Activated CD4-positive, alpha-beta T cell treated with anti-CD3 and anti-CD28 coated beads for 4 hours (primary cell): ENCODE results near the gene DIAPH2.

Experiments
- DNase-seq, 2 donors: peaks; one replicate each; pipeline ENCODE4 v3.0.0-alpha.2; 2020

Gene DIAPH2

DNA sequence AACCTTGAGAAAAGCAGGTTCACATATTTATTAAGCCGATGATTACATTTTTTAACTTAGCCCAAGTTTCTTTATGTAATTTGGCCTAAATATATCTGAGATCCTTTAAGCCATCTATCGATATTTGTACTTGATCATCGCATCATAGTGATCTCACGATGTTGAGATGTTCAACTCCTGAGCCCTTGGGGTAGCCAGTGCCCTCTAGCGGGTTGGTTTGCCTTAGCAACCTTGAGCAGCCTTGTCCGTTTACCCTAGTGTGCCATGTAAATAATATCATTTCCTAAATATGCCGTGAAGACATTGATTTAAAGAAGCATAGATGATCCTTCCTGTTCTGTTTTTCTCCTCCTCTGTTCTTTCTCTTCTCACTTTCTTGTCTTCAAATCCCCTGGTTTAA, 631.3 kb downstream of the DIAPH2 start:
- DNase-seq, result no peak

DNA sequence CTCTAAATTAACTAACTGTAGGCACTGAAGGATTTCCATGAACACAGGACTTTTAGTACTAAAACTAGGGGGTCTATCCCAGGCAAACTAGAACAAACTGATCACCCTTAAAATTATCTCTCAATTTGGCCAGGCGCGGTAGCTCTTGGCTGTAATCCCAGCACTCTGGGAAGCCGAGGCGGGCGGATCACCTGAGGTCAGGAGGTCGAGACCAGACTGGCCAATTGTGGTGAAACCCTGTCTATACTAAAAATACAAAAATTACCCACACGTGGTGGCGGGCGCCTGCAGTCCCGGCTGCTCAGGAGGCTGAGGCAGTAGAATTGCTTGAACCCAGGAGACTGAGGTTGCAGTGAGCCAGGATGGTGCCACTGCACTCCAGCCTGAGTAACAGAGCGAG, 635.7 kb downstream of the DIAPH2 start:
- no peak for DNase-seq

DNA sequence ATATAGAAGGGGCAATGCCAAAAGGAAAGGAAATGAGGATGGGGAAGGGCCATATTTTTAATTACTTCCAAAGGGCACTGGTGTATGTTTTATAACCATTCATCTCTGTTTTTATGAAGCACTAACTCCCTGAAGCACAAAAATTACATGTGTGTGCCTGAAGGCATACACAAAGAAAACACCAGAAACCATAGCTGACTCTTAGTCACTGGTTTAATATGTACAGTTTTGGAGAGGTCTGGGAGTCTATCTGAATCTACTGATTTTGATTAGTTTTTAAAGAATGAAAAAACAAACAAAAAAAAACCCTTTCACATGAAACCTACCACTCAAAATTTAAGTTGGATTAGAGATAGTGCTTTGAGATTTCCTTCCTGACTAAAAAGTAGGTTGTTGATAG, 637.8 kb downstream of the DIAPH2 start:
- DNase-seq, result no peak

DNA sequence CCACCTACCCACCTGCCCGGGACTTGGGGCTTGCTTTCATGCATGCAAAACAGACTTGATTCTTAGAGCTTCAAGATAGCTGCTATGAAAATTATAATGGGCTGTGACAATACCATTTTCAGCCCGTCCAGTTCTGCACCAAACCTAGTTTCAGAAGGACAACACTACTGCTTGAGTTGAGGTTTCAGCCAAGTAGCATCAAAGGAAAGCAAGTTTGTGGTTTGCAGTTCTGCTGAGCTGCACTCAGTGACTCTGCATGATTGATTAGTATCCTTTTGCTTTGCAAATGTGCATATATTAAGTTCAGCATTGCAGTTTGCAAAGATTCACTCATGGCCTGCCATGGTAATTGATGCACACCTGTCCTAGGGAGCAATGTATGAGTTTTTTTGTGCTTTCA, 641.8 kb downstream of the DIAPH2 start:
- DNase-seq, result no peak

DNA sequence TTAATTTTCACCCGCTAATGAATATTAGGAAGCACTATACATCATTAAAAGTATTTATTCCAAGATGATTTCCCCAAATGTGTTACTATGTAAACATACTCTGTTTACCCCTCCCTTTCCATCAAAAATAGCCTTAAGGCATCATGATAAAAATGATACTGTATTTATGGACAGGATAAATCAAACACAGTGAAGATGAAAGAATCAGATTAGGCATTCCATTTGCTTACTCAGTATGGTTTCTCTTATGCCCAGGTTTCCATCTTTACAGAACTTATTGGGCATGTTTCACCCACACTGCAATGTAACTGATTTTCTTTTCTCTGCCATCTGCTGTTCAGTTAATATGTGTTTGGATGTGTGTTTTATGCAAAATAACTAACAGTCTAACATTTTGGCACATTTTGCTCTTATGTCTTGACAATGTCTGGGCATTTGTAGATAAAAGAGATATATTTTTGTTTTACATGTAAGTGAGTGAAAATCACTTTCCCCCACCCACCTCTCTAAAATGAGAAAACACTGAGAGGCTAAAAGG, 644.3 kb downstream of the DIAPH2 start:
- no peak for DNase-seq

DNA sequence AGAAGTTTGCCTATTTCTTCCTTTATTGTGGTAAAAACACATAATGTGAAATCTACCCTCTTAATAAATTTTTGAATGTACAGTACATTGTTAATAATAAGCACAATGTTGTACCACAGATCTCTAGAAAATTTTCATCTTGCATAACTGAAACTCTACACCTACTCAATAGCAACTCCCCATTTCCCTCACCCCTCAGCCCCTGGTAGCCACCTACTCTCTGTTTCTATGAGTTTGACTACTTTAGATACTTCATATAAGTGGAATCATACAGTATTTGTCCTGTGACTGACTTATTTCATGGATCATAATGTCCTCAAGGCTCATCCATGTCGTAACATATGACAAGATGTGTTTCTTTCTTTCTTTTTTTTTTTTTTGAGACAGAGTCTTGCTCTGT, 645.5 kb downstream of the DIAPH2 start:
- no peak for DNase-seq

DNA sequence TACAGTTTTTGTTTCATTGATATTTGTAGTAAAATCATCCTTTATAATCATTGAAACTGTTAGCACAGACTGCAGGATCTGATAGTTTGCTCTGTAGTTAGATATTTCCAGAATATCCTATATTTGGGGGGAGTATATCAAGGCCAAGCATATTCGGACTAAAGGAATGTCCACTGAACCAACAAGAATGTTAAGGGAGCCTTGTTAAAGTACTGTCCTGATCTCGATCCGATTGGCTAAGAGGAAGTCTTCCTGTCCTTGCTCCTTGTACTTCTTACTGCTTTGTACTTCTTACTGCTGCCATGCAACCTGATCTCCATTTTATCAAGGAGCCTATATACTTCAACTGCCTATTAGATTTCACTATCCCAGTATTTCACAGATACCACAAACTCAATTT, 648.3 kb downstream of the DIAPH2 start:
- DNase-seq, result no peak

DNA sequence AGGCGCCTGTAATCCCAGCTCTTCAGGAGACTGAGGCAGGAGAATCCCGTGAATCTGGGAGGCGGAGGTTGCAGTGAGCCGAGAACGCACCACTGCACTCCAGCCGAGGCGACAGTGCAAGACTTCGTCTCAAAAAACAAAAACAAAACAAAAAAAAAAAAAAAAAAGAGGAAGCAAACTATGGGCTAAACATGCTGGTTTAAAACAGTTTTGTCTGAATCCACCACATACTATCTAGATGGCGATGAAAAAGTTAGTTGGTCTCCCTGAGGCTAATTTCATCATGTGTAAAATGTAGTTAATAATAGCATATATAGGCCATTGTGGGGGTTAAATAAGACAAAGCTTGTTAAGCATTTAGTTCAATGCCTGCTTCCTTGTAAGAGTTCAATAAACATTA, 650.2 kb downstream of the DIAPH2 start:
- DNase-seq, result no peak

DNA sequence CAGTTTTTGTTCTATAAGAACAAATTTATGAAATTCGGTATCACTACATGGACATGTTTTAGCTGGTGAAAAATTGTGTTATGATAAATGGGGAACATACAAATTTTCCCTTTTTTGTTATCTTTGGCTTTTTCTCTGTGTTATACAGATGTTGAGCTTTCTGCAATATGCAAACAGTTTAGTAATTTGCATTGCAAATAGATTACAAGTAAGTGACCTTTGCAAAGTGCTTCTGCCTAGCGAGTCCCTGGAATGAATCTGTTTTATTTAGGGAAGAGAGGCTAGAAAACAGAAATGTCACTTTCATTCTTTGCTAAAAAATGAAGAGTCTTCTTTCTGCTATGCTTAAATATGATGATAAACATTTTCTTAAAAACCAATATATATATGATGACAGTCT, 660.1 kb downstream of the DIAPH2 start:
- DNase-seq, result no peak

DNA sequence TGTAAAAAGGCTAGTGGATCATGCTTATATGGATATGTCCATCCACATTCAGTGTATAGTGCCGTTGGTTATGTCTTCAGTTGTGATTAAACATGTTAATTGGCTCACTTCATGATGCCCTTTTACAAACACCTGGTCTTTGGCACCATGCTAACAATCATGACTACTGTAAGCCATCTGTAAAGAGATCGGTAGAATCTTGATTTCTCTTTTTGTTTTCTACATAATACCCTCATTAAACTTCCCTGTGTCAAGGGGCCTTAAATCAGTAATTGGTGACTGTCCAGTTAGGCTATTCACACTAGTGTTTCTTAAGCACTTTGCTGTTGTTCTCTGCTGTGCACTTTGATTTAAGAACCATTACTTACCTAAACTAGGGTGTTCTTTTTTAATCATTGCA, 674.3 kb downstream of the DIAPH2 start:
- DNase-seq, result no peak

DNA sequence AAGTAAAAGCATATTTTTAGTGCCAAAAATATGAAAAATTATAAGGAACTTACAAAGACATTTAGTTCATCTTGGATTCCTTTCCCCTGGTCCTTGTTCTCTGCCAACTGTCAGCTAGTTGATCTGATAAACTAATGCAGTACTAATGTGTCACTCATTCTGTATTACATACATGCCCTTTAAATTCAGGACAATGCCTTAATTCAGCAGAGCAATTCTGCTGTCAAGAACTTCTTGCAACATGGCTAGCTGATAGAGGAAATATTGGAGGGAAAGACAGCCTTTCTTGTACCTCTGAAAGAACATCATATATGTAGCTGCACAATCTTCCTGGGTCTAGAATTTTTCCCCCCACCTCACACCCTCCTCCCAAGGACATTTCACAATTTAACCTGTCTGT, 679.2 kb downstream of the DIAPH2 start:
- DNase-seq, result no peak

DNA sequence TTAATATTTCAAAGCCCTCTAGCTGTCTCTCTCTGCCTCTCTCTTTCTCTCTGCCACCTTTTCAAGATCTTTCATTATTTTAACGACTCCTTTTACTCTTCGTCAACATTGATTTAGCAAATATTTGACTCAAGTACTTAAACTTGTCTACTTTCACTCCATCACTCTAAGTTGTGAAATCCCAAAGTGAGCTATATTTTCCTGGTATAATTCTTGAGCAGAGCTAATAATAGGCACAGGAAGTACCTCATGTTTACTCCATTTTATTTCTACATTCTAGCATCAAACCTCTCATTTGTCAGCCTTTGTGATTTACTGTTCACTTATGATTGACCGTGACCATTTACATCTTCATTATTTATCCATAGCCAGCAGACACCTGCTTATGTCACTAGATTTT, 681.6 kb downstream of the DIAPH2 start:
- DNase-seq, result no peak

DNA sequence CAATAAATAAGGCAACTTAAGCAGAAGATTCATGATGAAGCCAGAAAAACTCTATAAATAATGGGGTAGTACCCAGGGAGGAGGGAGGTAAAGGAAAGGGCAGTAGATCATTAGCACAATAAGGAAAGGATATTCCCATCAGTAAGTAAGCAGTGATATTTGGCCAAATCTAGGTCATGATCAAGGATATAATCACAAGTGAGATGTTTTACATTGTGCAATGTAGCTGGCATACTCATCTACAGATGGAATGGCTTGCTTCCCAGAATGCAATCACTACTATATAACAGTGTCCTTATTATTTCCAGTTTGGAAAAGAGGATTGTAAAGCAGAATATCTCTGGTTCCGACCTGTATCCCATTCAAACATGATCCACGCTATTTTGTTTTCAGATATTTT, 682.5 kb downstream of the DIAPH2 start:
- DNase-seq, result no peak

DNA sequence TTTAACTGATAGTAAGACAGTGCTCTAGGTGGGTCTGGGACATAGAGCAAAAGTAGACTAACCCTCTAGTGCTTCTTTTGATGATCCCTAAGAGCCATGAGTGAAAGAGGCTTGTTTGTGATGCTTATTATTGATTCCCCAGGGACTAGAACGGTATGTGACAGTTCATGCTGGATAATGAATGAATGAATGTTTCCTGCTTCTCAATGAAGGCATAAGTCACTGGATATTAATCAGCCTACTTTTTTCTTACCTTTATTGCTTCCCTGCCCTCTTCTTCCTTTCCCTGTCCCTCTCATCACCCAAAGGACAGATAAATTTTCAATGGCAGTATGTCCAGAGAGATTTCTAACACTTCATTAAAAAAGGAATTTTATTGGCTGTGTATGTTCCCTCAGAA, 685.3 kb downstream of the DIAPH2 start:
- DNase-seq, result no peak

DNA sequence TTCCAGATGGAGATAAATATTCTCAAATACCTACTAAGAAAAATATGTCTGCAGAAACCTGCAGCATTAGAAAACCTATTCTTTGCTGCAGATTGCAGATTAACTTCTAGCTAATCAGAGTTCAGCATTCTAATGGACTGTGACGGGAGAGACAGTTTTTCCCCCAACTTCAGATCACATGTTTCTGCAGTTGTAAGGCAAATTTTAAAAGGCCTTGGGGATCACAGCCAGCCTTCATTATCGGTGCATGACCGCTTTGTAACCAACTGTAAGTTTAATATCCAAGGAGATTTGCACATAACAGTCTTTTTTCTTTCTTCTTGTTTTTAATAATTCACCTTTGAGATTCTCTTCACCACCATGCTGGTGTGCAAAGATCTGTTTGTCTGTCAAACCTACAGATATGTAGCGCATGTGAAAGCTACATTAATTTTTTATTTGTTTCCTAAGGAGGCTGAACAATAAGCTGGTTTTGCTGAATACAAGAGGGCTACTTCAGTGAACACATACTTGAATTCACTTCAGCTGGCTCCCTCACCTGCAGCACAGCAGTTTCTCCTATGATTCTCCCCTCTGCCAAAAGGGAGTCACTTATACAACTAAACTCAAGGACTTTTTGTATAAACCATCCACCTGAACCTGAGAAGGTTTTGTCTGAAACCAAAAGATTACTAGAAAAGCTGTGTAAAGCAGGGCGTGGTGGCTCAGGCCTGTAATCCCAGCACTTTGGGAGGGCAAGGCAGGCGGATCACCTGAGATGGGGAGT, 687.5 kb downstream of the DIAPH2 start:
- DNase-seq, result no peak

DNA sequence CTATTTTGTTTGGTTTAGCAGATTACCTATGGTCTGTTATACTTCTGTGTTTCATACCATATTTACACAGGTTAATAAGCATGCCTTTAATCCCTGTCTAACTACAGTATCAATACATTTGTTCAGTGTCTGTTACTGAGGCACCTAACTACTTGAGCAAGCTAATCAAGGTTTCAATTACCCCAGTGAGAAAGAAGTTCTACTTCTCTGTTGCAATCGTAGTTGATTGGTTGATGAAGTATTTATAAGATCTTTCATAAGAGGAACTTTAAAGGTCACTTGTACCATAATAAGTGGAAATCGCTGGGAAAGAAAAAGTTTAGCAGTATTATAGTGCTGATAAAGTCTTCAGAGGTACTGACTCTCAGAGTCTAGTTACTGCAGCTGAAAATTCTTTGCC, 689.6 kb downstream of the DIAPH2 start:
- no peak for DNase-seq

DNA sequence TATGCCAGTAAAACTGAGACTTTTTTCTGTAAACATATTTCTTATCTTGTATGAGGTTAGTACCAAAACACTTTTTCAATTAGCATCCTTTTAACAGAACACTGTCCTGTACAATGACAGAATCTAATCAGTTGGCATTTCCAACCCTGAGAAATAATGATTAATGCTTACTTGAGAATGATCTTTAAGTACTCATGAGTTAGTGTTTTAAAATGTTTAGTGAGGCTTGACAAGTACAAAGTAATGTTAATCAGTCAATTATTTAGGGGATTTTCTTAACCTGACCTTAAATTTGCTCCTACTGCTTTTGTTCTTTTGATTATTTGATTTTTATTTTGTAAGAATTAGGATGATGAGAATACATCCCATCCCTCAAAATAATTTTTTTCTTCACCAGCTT, 695.6 kb downstream of the DIAPH2 start:
- no peak for DNase-seq

DNA sequence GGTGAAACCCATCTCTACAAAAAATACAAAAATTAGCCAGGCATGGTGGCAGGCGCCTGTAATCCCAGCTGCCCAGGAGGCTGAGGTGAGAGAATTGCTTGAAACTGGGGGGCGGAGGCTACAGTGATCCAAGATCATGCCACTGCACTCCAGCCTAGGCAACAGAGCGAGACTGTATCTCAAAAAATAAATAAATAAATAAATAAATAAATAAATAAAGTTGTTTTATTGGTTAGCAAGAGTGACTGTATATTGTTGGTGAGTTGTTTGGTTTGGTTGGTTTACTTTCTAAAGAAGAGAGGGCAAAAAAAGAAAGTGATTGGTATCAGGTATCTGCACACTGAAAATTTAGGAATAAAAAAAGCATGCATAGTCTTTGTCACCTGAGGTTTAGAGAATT, 700.0 kb downstream of the DIAPH2 start:
- DNase-seq, result no peak

DNA sequence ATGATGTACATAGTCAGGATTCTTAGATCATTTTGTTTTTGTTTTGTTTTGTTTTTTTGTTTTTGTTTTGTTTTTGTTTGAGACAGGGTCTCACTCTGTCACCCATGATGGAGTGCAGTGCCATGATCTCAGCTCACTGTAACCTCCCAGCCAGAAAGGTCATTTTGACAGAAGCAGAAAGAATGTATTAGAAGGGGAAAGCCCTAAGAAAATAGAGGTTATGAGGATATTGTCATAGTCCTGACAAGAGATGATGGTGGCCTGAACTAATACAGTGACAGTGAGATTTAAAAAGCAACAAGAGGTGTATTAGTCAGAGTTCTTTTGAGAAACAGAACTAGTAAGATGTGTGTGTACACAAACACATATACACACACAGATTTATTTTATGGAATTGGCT, 702.4 kb downstream of the DIAPH2 start:
- DNase-seq, result no peak

DNA sequence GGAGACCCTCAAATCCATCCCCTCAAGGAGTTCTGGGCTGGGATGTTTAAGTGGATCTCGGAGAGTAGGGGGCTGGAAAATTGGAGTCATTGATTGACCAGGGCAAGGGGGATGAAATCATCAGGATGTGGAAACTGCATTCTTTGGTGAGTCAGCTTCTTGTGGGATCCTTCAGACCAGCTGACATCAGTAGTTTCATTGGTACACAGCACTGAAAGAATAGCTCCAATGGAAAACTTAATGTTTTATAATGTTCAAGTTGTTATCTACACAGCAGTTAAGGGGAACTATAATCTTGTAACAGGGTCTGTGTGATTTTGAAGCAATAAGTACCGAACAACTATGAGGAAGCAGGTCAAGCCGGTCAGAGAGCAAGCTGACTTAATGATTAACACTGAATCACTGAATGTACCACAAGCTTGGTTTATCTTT, 705.1 kb downstream of the DIAPH2 start:
- DNase-seq, result no peak

DNA sequence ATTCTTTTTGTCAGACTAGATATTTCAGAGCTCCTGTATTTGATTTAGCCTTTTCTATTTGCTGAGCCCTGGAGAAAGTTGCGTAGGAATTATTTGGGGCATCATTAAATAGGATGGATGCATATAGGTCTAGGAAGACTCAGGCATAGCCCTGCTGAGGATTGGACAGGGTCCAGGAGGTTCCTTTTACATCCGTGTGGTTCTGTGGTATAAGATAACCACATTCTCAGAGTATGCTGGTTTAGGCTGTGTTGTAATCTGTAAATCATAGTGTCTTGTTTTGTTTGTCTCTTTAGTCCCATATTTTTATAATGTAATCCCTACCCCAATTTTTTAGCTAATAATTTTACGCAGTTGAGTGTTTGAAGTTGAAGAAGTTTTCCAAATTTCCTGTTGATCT, 712.7 kb downstream of the DIAPH2 start:
- DNase-seq, result no peak

DNA sequence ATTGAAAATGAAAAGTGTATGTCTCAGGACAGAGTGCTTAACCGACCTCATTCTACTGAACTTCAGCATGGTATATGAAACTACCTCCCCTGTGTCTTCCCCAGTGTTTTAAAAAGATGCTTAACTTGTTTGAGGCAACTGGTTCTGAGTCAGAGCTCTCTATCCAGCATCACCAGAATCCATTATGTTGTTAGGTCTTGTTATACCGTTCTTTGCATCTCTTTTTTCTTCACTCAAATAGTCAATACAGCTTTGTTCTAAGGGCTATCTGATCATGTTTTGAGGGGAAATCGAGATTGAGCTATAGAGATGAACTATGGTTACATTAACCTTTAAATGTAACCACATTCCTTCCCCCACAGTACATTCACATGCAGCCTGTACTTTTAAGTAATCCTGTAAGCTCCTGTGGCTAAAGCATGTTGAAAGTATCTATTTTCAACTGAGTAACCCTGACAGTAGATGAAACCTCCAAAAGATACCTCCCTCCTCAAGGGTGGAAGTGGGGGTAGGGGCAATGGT, 713.4 kb downstream of the DIAPH2 start:
- DNase-seq, result no peak

DNA sequence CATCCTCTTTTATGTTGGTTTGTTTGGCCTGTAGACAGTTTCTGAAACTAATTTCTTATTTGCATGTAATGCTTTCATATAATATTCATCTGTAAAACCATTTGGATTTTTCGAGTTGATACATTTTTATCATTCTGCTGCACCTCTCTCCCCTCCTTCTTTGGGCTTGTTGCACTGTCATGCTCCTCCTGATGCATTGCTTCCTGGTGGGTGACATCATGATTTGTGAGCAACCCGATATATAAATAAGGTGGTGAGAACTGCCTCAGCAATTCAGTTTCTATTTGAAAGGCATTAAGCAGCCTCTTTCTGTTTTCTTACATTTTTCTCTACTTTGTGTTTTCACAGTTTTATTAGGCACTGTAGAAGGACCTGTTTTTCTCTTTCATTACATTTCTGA, 714.8 kb downstream of the DIAPH2 start:
- DNase-seq, result no peak

DNA sequence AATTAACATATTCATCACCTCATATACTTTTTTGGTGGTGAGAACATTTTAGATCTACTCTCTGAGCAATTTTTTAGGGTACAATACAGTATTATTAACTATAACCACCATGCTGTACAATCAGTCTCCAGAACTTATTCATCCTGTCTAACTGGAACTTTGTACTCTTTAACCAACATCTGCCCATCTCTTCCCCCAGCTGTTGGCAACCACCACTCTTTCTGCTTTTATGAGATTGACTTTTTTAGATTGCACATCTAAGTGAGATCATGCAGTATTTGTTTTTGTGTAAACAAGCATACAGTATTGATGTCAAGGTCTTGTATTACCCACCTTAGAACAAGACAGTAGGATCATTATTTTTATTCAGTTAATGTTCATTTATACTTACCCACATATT, 715.9 kb downstream of the DIAPH2 start:
- no peak for DNase-seq

DNA sequence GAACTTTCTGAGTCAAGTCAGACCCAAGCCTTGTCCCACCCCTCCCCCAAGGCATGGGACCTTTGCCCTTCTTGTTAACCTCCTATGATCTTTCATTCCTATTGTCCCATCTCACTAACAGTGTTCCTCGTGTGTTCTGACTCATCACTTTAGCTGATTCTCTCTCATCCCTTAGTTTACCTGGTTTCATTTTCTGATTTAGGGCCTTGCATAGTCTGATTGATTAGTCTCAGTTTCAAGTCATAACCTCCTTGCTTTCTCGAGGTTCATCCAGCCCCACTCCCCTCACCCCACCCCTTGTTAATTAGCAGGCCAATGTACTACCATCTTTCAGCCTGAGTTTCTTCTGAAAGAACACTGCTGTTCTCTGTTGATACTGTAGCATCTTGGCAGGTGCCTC, 716.5 kb downstream of the DIAPH2 start:
- DNase-seq, result no peak
